WI38 (cell line): ENCODE results near the gene LUC7L.
"Not testable (repeated sequence)": the region's sequence is repeated elsewhere in the genome, so short reads cannot be mapped to it uniquely, and the experiment has no call there.

Experiments used
- H3K4me3 ChIP-seq: 2 replicates; pipeline ENCODE4 v1.5.1; 2011; ENCODE audit warnings: low read depth, mild to moderate bottlenecking, control low read depth, low read length
- CTCF ChIP-seq: IDR thresholded peaks from 2 replicates; pipeline ENCODE4 v1.5.1; 2012; ENCODE audit warnings: low read depth, mild to moderate bottlenecking, control low read depth, low read length

LUC7L gene

GRCh38 chr16:239948-240277 is 10.7 kb upstream of the LUC7L start:
- no peak overlapping the region for H3K4me3 ChIP-seq
- TF ChIP-seq CTCF: no peak

- 0 out of 2 replicates have a peak, but pooled peaks have one; percentile 11 for TF ChIP-seq CTCF
- H3K4me3 ChIP-seq: peak within 1 kb of the TSS; percentile 91
Measured at GRCh38 chr16:234468-235305, 5.4 kb upstream of the LUC7L start, which contains the start of gene FAM234A. Gene FAM234A, plus strand, starts transcription at chr16:234821. Its CDS starts 19,593 bp downstream, at chr16:254414.

GRCh38 chr16:230949-231348 is 1.7 kb upstream of the LUC7L start:
- H3K4me3 ChIP-seq: no peak overlapping the region
- TF ChIP-seq CTCF: no peak

GRCh38 chr16:230351-230750 is 1.1 kb upstream of the LUC7L start:
- H3K4me3 ChIP-seq: not testable (repeated sequence)

- H3K4me3 ChIP-seq: peak overlapping the region; percentile 97
- no peak for TF ChIP-seq CTCF
Measured at GRCh38 chr16:229731-230281, 557 bp upstream of the LUC7L start.

GRCh38 chr16:228151-228851 is 948 bp downstream of the LUC7L start:
- TF ChIP-seq CTCF: no peak
- peak overlapping the region; percentile 97 for H3K4me3 ChIP-seq

GRCh38 chr16:220021-220420 is 9.2 kb downstream of the LUC7L start:
- no peak overlapping the region for H3K4me3 ChIP-seq
- TF ChIP-seq CTCF: no peak
